Measurements from ENCODE around the gene PGAP3.
"Not testable (repeated sequence)": the region's sequence is repeated elsewhere in the genome, so short reads cannot be mapped to it uniquely, and the experiment has no call there.

Gene PGAP3

DNA sequence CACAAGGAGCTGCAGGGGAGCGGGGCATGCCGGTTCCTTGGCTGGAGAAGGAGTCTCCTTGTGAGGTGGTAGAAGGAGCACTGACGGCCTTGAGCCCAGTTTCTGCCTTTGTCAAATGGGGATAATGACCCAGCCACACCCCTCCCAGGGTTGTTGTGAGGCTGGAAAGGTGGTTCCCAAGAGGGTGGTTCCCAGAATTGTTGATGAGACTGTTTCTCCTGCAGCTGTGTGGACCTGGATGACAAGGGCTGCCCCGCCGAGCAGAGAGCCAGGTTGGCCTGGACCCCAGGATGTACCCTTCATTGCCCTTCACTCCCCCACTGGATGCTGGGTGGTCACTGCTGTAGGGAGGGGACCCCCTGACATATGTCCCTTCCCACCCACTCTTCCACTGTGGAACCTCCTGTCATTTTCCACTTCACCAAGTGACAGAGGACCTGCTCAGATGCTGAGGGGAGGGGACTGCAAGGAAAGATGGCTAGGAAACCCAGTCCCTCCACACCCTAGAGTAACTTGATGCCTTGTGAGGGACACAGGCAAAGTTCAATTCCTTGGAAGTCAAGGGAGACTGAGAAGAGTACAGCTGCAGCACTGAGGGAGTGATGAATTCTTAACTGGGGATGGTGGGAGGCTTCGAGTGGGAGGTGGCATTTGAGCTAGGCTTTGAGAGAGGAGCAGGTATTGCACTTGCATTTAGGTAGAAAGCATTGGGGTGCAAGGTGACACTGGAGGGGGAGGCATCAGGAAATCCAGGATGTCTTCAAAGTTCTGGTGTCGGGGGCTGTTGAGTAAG is 31.9 kb upstream of the PGAP3 start:
- Mint-ChIP-seq H3K4me1 (peaks cover 6% of the 10 kb centered on the region), H3K9me3 (no peaks in the 10 kb centered on the region), H3K27ac (no peak overlapping the region), H3K4me3 (no peak overlapping the region), H3K36me3 (peaks cover under 1% of the 10 kb centered on the region), H3K27me3 (no peaks in the 10 kb centered on the region)
- ATAC-seq: no peak

DNA sequence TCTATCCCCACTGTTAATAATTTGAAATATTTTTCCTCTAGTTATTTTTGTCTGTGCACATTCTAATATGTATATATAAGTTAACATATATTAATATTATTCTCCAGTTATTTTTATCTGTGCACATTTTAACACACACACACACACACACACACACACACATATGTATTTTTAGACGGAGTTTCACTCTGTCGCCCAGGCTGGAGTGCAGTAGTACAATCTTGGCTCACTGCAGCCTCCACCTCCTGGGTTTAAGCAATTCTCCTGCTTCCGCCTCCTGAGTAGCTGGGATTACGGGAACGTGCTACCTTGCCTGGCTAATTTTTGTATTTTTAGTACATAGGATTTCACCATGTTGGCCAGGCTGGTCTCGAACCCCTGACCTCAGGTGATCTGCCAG is 29.8 kb upstream of the PGAP3 start:
- no peaks in the 10 kb centered on the region for H3K27me3 Mint-ChIP-seq
- H3K36me3 Mint-ChIP-seq: no peaks in the 10 kb centered on the region
- H3K27ac Mint-ChIP-seq: no peak overlapping the region
- no peaks in the 10 kb centered on the region for H3K9me3 Mint-ChIP-seq
- ATAC-seq: no peak
- peaks cover 6% of the 10 kb centered on the region for H3K4me1 Mint-ChIP-seq
- no peak overlapping the region for H3K4me3 Mint-ChIP-seq

DNA sequence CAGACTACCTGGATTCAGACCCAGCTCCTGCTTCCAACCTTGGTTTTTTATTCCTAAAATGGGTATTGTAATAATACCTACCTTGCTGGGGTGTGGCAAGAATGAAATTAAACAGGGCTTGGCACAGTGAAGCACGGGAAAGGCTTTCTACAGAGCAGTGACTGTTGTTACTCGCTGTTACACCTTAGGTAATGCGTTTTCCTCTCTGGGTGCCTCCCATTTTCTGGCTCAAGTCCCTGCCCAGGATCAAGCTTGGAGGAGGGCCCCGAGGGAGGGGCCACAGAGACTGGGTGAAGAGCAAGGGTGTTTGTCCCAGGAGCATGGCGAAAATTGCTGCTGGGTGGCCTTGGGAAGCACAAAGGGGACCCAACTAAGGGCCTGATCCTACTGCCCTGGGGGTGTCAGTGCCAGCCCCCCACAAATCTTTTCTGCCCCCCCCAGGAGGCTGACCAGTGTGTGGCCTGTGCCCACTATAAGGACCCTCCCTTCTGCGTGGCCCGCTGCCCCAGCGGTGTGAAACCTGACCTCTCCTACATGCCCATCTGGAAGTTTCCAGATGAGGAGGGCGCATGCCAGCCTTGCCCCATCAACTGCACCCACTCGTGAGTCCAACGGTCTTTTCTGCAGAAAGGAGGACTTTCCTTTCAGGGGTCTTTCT is 29.2 kb upstream of the PGAP3 start:
- no peaks in the 10 kb centered on the region for H3K27me3 Mint-ChIP-seq
- H3K4me1 Mint-ChIP-seq: peaks cover 6% of the 10 kb centered on the region
- no peak for ATAC-seq
- no peak overlapping the region for H3K4me3 Mint-ChIP-seq
- H3K36me3 Mint-ChIP-seq: no peaks in the 10 kb centered on the region
- no peak overlapping the region for H3K27ac Mint-ChIP-seq
- no peaks in the 10 kb centered on the region for H3K9me3 Mint-ChIP-seq

DNA sequence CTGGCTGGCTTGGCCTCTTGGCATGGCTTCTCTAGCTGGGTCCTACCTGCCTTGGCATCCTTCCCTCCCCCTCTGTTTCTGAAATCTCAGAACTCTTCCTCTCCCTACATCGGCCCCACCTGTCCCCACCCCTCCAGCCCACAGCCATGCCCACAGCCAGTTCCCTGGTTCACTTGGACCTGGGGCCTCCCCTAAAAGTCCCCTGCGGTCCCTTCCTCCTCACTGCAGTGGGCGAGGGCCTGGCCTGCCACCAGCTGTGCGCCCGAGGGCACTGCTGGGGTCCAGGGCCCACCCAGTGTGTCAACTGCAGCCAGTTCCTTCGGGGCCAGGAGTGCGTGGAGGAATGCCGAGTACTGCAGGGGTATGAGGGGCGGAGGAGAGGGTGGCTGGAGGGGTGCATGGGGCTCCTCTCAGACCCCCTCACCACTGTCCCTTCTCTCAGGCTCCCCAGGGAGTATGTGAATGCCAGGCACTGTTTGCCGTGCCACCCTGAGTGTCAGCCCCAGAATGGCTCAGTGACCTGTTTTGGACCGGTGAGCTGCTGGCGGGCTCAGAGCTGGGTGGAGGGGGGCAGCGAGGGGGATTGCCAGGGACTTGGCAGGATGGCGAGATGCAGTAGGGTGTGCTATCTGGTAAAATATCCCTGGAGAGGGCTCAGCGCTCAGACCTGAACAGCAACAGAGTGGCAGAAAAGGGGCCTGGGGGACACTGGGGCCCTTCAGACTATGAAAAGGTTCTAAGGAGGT is 28.4 kb upstream of the PGAP3 start:
- H3K9me3 Mint-ChIP-seq: no peaks in the 10 kb centered on the region
- no peak overlapping the region for H3K27ac Mint-ChIP-seq
- H3K36me3 Mint-ChIP-seq: no peaks in the 10 kb centered on the region
- H3K27me3 Mint-ChIP-seq: no peaks in the 10 kb centered on the region
- H3K4me3 Mint-ChIP-seq: no peak overlapping the region
- ATAC-seq: no peak
- H3K4me1 Mint-ChIP-seq: peaks cover 6% of the 10 kb centered on the region

DNA sequence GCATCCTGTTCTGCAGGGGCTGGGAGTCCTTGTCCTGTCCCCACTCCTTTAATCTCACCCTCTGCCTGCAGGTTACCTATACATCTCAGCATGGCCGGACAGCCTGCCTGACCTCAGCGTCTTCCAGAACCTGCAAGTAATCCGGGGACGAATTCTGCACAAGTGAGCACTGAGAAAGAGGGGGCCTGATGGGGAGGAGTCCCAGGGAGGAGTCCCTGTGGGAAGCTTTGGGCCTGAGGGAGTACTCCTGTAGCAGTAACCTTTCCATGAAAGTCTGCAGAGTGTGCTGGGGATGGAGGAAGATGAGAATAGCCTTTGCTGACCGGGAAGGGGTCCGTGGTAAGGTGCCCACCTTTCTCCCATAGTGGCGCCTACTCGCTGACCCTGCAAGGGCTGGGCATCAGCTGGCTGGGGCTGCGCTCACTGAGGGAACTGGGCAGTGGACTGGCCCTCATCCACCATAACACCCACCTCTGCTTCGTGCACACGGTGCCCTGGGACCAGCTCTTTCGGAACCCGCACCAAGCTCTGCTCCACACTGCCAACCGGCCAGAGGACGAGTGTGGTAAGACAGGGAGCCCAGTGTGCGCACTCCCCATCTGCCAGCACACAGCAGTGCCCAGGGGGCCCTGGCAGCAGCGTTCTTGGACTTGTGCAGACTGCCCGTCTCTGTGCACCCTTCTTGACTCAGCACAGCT is 27.7 kb upstream of the PGAP3 start:
- no peaks in the 10 kb centered on the region for H3K36me3 Mint-ChIP-seq
- H3K27ac Mint-ChIP-seq: no peak overlapping the region
- H3K4me1 Mint-ChIP-seq: peaks cover 6% of the 10 kb centered on the region
- H3K27me3 Mint-ChIP-seq: no peaks in the 10 kb centered on the region
- no peak for ATAC-seq
- H3K4me3 Mint-ChIP-seq: no peak overlapping the region
- H3K9me3 Mint-ChIP-seq: no peaks in the 10 kb centered on the region

DNA sequence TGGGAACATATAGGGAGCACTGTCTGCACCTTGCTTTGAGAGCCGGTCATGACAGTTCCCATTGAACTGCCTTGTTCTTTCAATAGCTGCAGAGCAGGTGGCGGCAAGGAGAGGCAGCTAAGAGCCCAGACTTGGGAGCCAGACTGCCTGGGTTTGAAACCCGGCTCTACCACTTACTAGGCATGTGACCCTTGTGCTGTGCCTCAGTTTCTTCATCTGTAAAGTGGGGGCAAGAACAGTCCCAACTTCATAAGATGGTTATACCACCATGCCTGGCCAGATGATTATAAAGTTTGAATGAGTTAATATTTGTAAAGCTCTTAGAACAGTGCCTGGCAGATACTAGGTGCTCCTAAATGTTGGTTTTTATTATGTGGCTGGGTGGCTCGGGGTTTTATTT is 26.4 kb upstream of the PGAP3 start:
- Mint-ChIP-seq H3K9me3 (no peaks in the 10 kb centered on the region), H3K36me3 (no peaks in the 10 kb centered on the region), H3K4me3 (no peak overlapping the region), H3K27ac (no peak overlapping the region), H3K4me1 (peaks cover 6% of the 10 kb centered on the region), H3K27me3 (no peaks in the 10 kb centered on the region)
- no peak for ATAC-seq

DNA sequence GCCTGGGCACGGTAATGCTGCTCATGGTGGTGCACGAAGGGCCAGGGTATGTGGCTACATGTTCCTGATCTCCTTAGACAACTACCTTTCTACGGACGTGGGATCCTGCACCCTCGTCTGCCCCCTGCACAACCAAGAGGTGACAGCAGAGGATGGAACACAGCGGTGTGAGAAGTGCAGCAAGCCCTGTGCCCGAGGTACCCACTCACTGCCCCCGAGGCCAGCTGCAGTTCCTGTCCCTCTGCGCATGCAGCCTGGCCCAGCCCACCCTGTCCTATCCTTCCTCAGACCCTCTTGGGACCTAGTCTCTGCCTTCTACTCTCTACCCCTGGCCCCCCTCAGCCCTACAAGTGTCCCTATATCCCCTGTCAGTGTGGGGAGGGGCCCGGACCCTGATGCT is 24.0 kb upstream of the PGAP3 start:
- Mint-ChIP-seq H3K27me3 (no peaks in the 10 kb centered on the region), H3K4me1 (peaks cover 17% of the 10 kb centered on the region), H3K27ac (no peak overlapping the region), H3K9me3 (no peaks in the 10 kb centered on the region), H3K4me3 (no peak overlapping the region), H3K36me3 (no peaks in the 10 kb centered on the region)
- no peak for ATAC-seq

DNA sequence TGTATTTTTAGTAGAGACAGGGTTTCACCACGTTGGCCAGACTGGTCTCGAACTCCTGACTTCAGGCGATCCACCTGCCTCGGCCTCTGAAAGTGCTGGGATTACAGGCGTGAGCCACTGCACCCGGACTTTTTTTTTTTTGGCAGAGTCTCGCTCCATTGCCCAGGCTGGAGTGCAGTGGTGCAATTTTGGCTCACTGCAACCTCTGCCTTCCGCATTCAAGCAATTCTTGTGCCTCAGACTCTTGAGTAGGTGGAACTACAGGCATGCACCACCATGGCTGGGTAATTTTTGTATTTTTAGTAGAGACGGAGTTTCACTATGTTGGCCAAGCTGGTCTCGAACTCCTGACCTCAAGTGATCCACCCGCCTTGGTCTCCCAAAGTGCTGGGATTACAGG is 23.2 kb upstream of the PGAP3 start:
- not testable (repeated sequence) for H3K27me3 Mint-ChIP-seq, H3K9me3 Mint-ChIP-seq, H3K36me3 Mint-ChIP-seq, H3K27ac Mint-ChIP-seq, ATAC-seq, H3K4me3 Mint-ChIP-seq
- H3K4me1 Mint-ChIP-seq: peaks cover 21% of the 10 kb centered on the region

DNA sequence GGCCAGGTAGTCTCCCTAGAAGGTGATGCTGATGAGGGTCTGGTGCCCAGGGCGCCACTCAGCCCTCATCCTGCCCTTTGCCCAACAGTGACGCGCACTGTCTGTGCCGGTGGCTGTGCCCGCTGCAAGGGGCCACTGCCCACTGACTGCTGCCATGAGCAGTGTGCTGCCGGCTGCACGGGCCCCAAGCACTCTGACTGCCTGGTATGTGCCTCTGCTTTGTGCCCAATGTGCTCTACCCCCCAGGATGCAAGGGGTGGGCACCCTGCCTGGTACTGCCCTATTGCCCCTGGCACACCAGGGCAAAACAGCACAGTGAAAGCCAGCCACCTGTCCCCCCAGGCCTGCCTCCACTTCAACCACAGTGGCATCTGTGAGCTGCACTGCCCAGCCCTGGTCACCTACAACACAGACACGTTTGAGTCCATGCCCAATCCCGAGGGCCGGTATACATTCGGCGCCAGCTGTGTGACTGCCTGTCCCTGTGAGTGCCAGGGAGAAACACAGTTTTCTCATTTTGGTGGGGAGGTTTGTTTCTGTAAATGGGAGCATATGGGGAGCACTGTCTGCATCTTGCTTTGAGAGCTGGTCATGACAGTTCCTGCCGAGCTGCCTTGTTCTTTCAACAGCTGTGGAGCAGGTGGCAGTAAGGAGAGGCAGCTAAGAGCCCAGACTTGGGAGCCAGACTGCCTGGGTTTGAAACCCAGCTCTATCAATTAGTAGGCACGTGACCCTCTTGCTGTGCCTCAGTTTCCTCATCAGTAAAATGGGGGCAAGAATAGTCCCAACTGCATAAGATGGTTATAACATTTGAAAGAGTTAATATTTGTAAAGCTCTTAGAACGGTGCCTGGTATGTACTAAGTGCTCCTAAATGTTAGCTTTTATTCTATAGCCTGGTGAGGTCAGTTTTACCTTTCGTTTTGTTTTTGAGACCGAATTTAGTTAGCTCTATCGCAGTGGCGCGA is 22.4 kb upstream of the PGAP3 start:
- Mint-ChIP-seq H3K27ac (peak overlapping the region; percentile 6), H3K36me3 (no peaks in the 10 kb centered on the region), H3K4me3 (no peak overlapping the region), H3K9me3 (no peaks in the 10 kb centered on the region), H3K27me3 (no peaks in the 10 kb centered on the region), H3K4me1 (peaks cover 21% of the 10 kb centered on the region)
- no peak for ATAC-seq

DNA sequence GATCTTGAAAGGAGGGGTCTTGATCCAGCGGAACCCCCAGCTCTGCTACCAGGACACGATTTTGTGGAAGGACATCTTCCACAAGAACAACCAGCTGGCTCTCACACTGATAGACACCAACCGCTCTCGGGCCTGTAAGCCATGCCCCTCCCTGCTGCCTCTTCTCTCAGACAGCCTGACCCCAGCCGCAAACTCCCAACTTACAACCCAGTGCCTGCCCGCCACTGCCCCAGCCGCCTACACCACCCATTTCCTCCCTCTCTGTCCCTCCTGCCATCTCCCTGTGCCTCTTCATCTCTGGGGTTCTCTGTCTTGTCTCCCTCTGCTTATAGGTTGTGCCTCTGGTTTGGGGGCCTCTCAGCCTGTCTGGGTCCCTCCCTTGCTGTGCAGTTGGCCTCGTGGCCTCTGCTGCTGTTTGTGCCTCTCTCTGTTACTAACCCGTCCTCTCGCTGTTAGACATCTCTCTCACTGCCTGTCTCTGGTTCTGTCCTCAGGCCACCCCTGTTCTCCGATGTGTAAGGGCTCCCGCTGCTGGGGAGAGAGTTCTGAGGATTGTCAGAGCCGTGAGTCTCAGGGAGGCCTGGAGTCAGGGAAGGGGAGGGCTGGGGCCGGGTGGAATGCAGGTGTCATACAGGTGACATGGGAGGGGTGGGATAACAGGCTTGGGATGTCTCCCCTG is 21.6 kb upstream of the PGAP3 start:
- H3K36me3 Mint-ChIP-seq: no peaks in the 10 kb centered on the region
- peak overlapping the region; percentile 6 for H3K27ac Mint-ChIP-seq
- no peaks in the 10 kb centered on the region for H3K27me3 Mint-ChIP-seq
- no peak overlapping the region for H3K4me3 Mint-ChIP-seq
- peaks cover 25% of the 10 kb centered on the region for H3K4me1 Mint-ChIP-seq
- H3K9me3 Mint-ChIP-seq: no peaks in the 10 kb centered on the region
- no peak for ATAC-seq

DNA sequence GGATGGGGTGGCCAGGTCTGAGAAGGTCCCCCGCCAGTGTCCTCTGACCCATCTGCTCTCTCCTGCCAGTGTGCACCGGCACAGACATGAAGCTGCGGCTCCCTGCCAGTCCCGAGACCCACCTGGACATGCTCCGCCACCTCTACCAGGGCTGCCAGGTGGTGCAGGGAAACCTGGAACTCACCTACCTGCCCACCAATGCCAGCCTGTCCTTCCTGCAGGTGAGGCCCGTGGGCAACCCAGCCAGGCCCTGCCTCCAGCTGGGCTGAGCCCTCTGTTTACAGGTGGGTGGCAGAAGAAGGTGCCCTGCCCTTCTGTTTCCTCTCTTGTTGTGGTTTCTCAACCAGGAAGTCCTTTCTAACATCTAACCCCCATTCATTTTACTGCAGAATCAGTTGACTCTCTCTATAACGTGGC is 19.1 kb upstream of the PGAP3 start:
- no peaks in the 10 kb centered on the region for H3K27me3 Mint-ChIP-seq
- no peaks in the 10 kb centered on the region for H3K36me3 Mint-ChIP-seq
- H3K4me1 Mint-ChIP-seq: peaks cover 37% of the 10 kb centered on the region
- H3K27ac Mint-ChIP-seq: peak overlapping the region; percentile 20
- no peak overlapping the region for H3K4me3 Mint-ChIP-seq
- ATAC-seq: no peak
- H3K9me3 Mint-ChIP-seq: no peaks in the 10 kb centered on the region

DNA sequence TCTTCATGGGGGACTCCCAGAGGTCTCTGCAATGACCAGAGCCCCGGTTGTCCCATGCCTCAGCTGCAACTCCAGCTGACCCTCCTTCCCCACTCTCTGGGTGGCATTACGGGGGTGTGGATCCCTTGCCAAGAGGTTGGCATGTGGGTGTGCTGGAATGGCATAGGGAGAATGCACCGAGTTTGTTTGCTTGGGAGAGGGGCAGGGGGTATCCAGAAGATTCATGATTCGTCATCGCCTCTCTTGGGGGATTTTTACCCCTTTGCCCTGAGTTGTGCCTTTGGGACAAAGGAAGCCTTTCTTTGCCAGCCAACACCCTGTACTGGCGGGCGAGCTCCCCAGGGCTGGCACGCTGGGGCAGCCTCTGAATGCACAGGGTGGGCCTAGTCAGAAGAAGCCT is 18.5 kb upstream of the PGAP3 start:
- H3K4me3 Mint-ChIP-seq: no peak overlapping the region
- H3K27ac Mint-ChIP-seq: no peak overlapping the region
- no peak for ATAC-seq
- H3K36me3 Mint-ChIP-seq: no peaks in the 10 kb centered on the region
- H3K4me1 Mint-ChIP-seq: peaks cover 38% of the 10 kb centered on the region
- no peaks in the 10 kb centered on the region for H3K9me3 Mint-ChIP-seq
- peaks cover 5% of the 10 kb centered on the region for H3K27me3 Mint-ChIP-seq

DNA sequence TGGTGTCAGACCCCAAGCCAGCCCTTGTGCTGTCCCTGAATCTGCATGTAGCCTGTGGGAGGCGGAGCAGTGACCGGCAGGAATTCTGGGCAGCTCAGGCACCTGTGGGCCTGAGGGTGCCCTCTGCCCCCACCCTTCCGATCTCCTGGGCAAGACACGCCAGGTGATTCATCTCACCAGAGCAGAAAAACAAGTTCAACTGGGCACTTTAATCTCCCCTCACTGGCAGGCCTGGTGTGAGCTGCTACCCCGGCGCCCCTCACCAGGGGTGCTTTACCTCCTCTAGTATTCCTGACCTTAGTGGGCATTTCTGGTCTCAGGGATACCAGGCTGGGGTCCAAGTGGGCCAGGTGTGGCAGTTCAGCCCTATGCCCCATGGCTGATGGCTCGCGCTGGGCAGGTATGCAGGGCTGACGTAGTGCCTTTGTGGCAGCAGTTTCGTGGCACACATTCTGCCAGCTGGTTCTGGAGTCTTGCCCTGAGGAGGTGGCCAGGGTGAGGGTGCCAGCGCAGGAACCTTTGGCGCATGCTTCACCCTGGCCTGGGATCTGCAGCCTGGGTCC is 18.0 kb upstream of the PGAP3 start:
- ATAC-seq: no peak
- Mint-ChIP-seq H3K36me3 (no peaks in the 10 kb centered on the region), H3K27me3 (peaks cover 11% of the 10 kb centered on the region), H3K9me3 (no peaks in the 10 kb centered on the region), H3K4me1 (peaks cover 43% of the 10 kb centered on the region), H3K27ac (no peak overlapping the region), H3K4me3 (no peak overlapping the region)
